Measurements from ENCODE around the gene DHX38. TPM values are rescaled to one million over a fixed set of nuclear protein-coding genes. Genes with fewer than 3 reads are reported as not detected.

DHX38 gene
- total and polyA plus RNA-seq, 2 donors from 2014 or later: 23.3 to 60.9 TPM

GRCh38 chr16:72064361-72064894 lies 29.2 kb upstream of the DHX38 start:
- intact Hi-C loops (cut with DNase I): no loop called here

GRCh38 chr16:72066747-72067146 lies 26.9 kb upstream of the DHX38 start:
- DNase-seq (peak in 2 of 5 donors; percentile 31 to 68), FAIRE-seq (peak; percentile 92)
- peak; percentile 72 for TF ChIP-seq CTCF (IDR thresholded peaks at IDR 0.05; ENCODE audit: borderline replicate concordance, extremely low read depth, insufficient read depth)

More at GRCh38 chr16:72064361-72064894, 29.2 kb upstream of the DHX38 start:
- Histone ChIP-seq H3K9me3 (ENCODE audit: control insufficient read depth in 2 of 3, insufficient read depth in 1 of 3, low read length in 3 of 3) (no peaks in the 10 kb centered on the region), H3K36me3 (ENCODE audit: control insufficient read depth in 2 of 3, insufficient read depth in 3 of 3, low read length in 3 of 3) (peaks cover 0 to 2% (median 0%) of the 10 kb centered on the region in 3 donors), H3K27me3 (ENCODE audit: control insufficient read depth, insufficient read depth, low read length) (no peaks in the 10 kb centered on the region), H3K9ac (ENCODE audit: low read length in 3 of 3) (no peak overlapping the region), H3K4me1 (ENCODE audit: control insufficient read depth in 2 of 3, insufficient read depth in 2 of 3, low read depth in 1 of 3, low read length in 3 of 3) (no peaks in the 10 kb centered on the region), H3K27ac (ENCODE audit: low read depth in 2 of 2, low read length in 2 of 2) (no peak overlapping the region), H3K4me3 (ENCODE audit: low read length in 3 of 3) (no peak overlapping the region)
- TF ChIP-seq CTCF (IDR thresholded peaks at IDR 0.05; ENCODE audit: borderline replicate concordance, extremely low read depth, insufficient read depth): no peak
- no peak for FAIRE-seq
- no peak for DNase-seq

GRCh38 chr16:72068930-72069329 lies 24.7 kb upstream of the DHX38 start:
- H3K4me1 ChIP-seq (ENCODE audit: control insufficient read depth in 2 of 3, insufficient read depth in 2 of 3, low read depth in 1 of 3, low read length in 3 of 3): no peaks in the 10 kb centered on the region
- no peaks in the 10 kb centered on the region for H3K36me3 ChIP-seq (ENCODE audit: control insufficient read depth in 2 of 3, insufficient read depth in 3 of 3, low read length in 3 of 3)
- no peak for DNase-seq
- H3K4me3 ChIP-seq (ENCODE audit: low read length in 3 of 3): no peak overlapping the region
- no peak for FAIRE-seq
- H3K9ac ChIP-seq (ENCODE audit: low read length in 3 of 3): no peak overlapping the region
- intact Hi-C loops (cut with DNase I): no loop called here
- H3K27ac ChIP-seq (ENCODE audit: low read depth in 2 of 2, low read length in 2 of 2): no peak overlapping the region
- H3K27me3 ChIP-seq (ENCODE audit: control insufficient read depth, insufficient read depth, low read length): no peaks in the 10 kb centered on the region
- H3K9me3 ChIP-seq (ENCODE audit: control insufficient read depth in 2 of 3, insufficient read depth in 1 of 3, low read length in 3 of 3): no peaks in the 10 kb centered on the region
- TF ChIP-seq CTCF (IDR thresholded peaks at IDR 0.05; ENCODE audit: borderline replicate concordance, extremely low read depth, insufficient read depth): no peak

More at GRCh38 chr16:72066747-72067146, 26.9 kb upstream of the DHX38 start:
- Histone ChIP-seq H3K27ac (ENCODE audit: low read depth in 2 of 2, low read length in 2 of 2) (no peak overlapping the region), H3K4me1 (ENCODE audit: control insufficient read depth in 2 of 3, insufficient read depth in 2 of 3, low read depth in 1 of 3, low read length in 3 of 3) (no peaks in the 10 kb centered on the region), H3K9me3 (ENCODE audit: control insufficient read depth in 2 of 3, insufficient read depth in 1 of 3, low read length in 3 of 3) (no peaks in the 10 kb centered on the region), H3K9ac (ENCODE audit: low read length in 3 of 3) (no peak overlapping the region), H3K36me3 (ENCODE audit: control insufficient read depth in 2 of 3, insufficient read depth in 3 of 3, low read length in 3 of 3) (no peaks in the 10 kb centered on the region), H3K27me3 (ENCODE audit: control insufficient read depth, insufficient read depth, low read length) (no peaks in the 10 kb centered on the region), H3K4me3 (ENCODE audit: low read length in 3 of 3) (no peak overlapping the region)
- intact Hi-C loops (cut with DNase I): no loop called here

Measured in kidney (tissue), 14 donors.